Calu3 (cell line): Measurements from ENCODE around the gene CHRNB2. TPM values are rescaled to one million over a fixed set of nuclear protein-coding genes. Genes with fewer than 3 reads are reported as not detected.

Experiments used
- BruUV-seq: library from RNA; stranded (reverse); fragments of 400-500 nt; replicated peaks from 2 replicates; lab custom pipeline; 2021; lab: Mats Ljungman, UMichigan
- CTCF ChIA-PET: fragments of 300-600 bp; sonication (Branson Sonifier 250); formaldehyde crosslinking; loops from one replicate; lab custom pipeline; 2022; ENCODE audit warnings: antibody characterized with exemption; lab: Charles Lee
- DNase-seq: peaks from one replicate; pipeline ENCODE4 v3.0.0; 2022
- H3K27ac Mint-ChIP-seq: one replicate; pipeline ENCODE4 v1.8.0; 2022; ENCODE audit warnings: mixed read lengths; ENCODE audit not compliant: unreplicated experiment
- H3K27me3 Mint-ChIP-seq: one replicate; pipeline ENCODE4 v1.8.0; 2022; ENCODE audit warnings: mixed read lengths; ENCODE audit not compliant: unreplicated experiment
- H3K36me3 Mint-ChIP-seq: one replicate; pipeline ENCODE4 v1.8.0; 2022; ENCODE audit warnings: mild to moderate bottlenecking, moderate library complexity, mixed read lengths; ENCODE audit not compliant: insufficient read depth, unreplicated experiment
- H3K4me1 Mint-ChIP-seq: one replicate; pipeline ENCODE4 v1.8.0; 2022; ENCODE audit warnings: mild to moderate bottlenecking, low read depth, mixed read lengths; ENCODE audit not compliant: unreplicated experiment
- H3K4me3 Mint-ChIP-seq: one replicate; pipeline ENCODE4 v1.8.0; 2022; ENCODE audit warnings: mild to moderate bottlenecking, low read depth, moderate library complexity, mixed read lengths; ENCODE audit not compliant: unreplicated experiment
- H3K9me3 Mint-ChIP-seq: one replicate; pipeline ENCODE4 v1.8.0; 2022; ENCODE audit warnings: low read depth, mixed read lengths; ENCODE audit not compliant: unreplicated experiment
- intact Hi-C: fragments of 100-400 bp; cut with micrococcal nuclease; formaldehyde crosslinking; loops from one replicate; pipeline ENCODE4 v1.10.0; 2022; ENCODE audit not compliant: unreplicated experiment
- total RNA-seq: library from RNA; stranded (reverse); gene quantifications from 2 replicates; pipeline ENCODE4 v1.2.3, GENCODE V29; 2022
- TF ChIP-seq, protein P1 (sequence below): fragments of 200-600 bp; IDR thresholded peaks from one replicate; pipeline ENCODE4 v1.8.0; 2022; ENCODE audit warnings: antibody characterized with exemption; ENCODE audit not compliant: unreplicated experiment

Gene CHRNB2
- total RNA-seq, 1 experiment from 2014 or later: 0.07 TPM

GRCh38 chr1:154607609-154608396, 40.2 kb downstream of the CHRNB2 start, which contains the start of gene ADAR:
ADAR (minus strand) TSS chr1:154608186; CDS start chr1:154608006, 180 bp downstream.
- BruUV-seq: no TSS peak

GRCh38 chr1:154608397-154609270, 41.1 kb downstream of the CHRNB2 start:
- intact Hi-C loops: no loop called here
- BruUV-seq: TSS peak; percentile 49
- no peaks in the 10 kb centered on the region for H3K9me3 Mint-ChIP-seq
- H3K4me3 Mint-ChIP-seq: peak overlapping the region; percentile 94
- peak overlapping the region; percentile 91 for H3K27ac Mint-ChIP-seq
- TF ChIP-seq, protein P1, sequence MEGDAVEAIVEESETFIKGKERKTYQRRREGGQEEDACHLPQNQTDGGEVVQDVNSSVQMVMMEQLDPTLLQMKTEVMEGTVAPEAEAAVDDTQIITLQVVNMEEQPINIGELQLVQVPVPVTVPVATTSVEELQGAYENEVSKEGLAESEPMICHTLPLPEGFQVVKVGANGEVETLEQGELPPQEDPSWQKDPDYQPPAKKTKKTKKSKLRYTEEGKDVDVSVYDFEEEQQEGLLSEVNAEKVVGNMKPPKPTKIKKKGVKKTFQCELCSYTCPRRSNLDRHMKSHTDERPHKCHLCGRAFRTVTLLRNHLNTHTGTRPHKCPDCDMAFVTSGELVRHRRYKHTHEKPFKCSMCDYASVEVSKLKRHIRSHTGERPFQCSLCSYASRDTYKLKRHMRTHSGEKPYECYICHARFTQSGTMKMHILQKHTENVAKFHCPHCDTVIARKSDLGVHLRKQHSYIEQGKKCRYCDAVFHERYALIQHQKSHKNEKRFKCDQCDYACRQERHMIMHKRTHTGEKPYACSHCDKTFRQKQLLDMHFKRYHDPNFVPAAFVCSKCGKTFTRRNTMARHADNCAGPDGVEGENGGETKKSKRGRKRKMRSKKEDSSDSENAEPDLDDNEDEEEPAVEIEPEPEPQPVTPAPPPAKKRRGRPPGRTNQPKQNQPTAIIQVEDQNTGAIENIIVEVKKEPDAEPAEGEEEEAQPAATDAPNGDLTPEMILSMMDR: no peak
- peaks cover 39% of the 10 kb centered on the region for H3K4me1 Mint-ChIP-seq
- DNase-seq: peak; percentile 36
- CTCF ChIA-PET: interaction anchor here (0.6 to 0.7 kb wide), 5 partner anchors 12 to 1887 kb away, joined by 3 to 7 read pairs (median 4); no protein-coding TSS in a partner anchor
- H3K27me3 Mint-ChIP-seq: no peaks in the 10 kb centered on the region
- peaks cover 30% of the 10 kb centered on the region for H3K36me3 Mint-ChIP-seq

More at GRCh38 chr1:154607609-154608396, 40.2 kb downstream of the CHRNB2 start, which contains the start of gene ADAR:
- H3K27ac Mint-ChIP-seq: peak within 1 kb of the TSS; percentile 91
- TF ChIP-seq, protein P1: no peak
- H3K9me3 Mint-ChIP-seq: no peaks in the 10 kb centered on the region
- CTCF ChIA-PET: interaction anchor here (0.6 to 0.9 kb wide), 4 partner anchors 12 to 1886 kb away, joined by 3 to 4 read pairs (median 4); no protein-coding TSS in a partner anchor
- peaks cover 30% of the 10 kb centered on the region for H3K36me3 Mint-ChIP-seq
- DNase-seq: peak; percentile 91
- H3K27me3 Mint-ChIP-seq: no peaks in the 10 kb centered on the region
- peaks cover 42% of the 10 kb centered on the region for H3K4me1 Mint-ChIP-seq
- intact Hi-C loops: no loop called here
- peak within 1 kb of the TSS; percentile 94 for H3K4me3 Mint-ChIP-seq

DNA sequence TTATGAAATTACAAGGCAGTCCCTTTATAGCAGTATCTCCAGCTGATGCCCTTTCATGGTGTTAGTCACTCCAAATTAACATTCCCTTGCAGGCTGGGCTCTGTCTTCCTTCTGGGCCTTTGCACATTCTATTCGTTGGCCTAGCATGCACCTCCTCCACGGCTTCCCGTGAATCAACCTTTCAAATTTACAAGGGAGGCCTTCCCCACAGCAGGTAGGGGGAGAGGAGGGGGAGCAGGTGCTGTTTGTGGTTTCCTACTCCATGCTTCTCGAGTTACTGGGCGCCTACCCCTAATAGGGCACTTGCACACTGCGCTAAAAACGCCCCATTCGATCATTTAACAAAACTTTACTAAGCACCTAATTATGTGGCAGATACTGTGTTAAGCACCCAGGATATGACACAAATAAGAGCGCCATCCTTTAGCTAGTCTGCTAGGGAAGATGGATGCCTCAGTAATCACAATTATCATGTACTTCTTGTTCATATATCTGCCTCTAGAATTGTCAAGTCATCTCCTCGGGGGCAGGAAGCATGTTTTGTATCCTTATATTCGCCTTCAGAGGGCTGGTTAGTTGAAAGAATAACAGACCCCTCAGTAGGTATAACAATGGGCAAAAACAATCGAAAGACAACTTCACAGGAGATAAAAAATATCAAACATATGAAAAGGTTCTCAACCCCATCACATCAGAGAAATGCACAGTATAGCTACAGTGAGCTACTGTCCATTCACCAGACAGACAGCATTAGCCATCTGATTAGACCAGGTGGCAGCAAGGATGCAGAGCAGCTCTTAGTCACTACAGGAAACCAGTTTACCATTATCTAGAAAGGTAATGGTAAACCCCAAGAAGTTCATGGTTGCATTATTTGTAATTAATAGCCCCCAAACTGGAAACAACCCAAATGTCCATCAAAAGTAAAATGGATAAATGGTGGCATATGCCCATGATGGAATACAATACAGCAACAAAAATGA, 42.1 kb downstream of the CHRNB2 start:
- BruUV-seq: no TSS peak
- H3K27ac Mint-ChIP-seq: no peak overlapping the region
- CTCF ChIA-PET: interaction anchor here (1.2 kb wide), 1 partner anchor 50 kb away, joined by 3 read pairs; no protein-coding TSS in a partner anchor
- H3K27me3 Mint-ChIP-seq: no peaks in the 10 kb centered on the region
- intact Hi-C loops: no loop called here
- peak overlapping the region; percentile 94 for H3K4me3 Mint-ChIP-seq
- H3K36me3 Mint-ChIP-seq: peaks cover 22% of the 10 kb centered on the region
- DNase-seq: no peak
- TF ChIP-seq, protein P1: no peak
- peaks cover 29% of the 10 kb centered on the region for H3K4me1 Mint-ChIP-seq
- H3K9me3 Mint-ChIP-seq: no peaks in the 10 kb centered on the region
